GM12878 (cell line): ENCODE data around the gene ITGBL1.

ENCODE experiments used
- CBX5 ChIP-seq: sonication (generic); IDR thresholded peaks from 2 replicates; pipeline ENCODE4 v1.6.1; 2016; ENCODE audit warnings: low read depth, moderate library complexity, mild to moderate bottlenecking, inconsistent platforms
- CREB1 ChIP-seq: IDR thresholded peaks from 2 replicates; pipeline ENCODE4 v1.6.1; 2012; ENCODE audit warnings: low read depth, mild to moderate bottlenecking, inconsistent platforms
- CTCF ChIP-seq, 3 experiments: IDR thresholded peaks in 2 of 3; conservative IDR thresholded peaks in 1 of 3; 2 replicates each; pipeline ENCODE4 v1.5.1; 2011; ENCODE audit warnings: low read depth in 3 of 3, low read length in 3 of 3, mild to moderate bottlenecking in 3 of 3, control low read depth in 2 of 3, moderate library complexity in 2 of 3, inconsistent platforms in 1 of 3, mixed read lengths in 1 of 3; ENCODE audit not compliant: control insufficient read depth in 2 of 3, insufficient read depth in 1 of 3; ENCODE audit errors: extremely low read depth in 1 of 3
- EP300 ChIP-seq, 2 experiments: fragments of 150-350 bp in 1 of 2; IDR thresholded peaks; 2 replicates each; pipeline ENCODE4 v1.6.1; 2011 to 2012; ENCODE audit warnings: low read depth in 2 of 2, low read length in 2 of 2, borderline replicate concordance in 1 of 2, improper control_type of control experiment in 1 of 2, inconsistent platforms in 1 of 2; ENCODE audit not compliant: control insufficient read depth in 1 of 2
- HDGF ChIP-seq: fragments of 450-650 bp; IDR thresholded peaks from 2 replicates; pipeline ENCODE4 v1.6.1; 2016; ENCODE audit warnings: antibody characterized with exemption
- KDM1A ChIP-seq: fragments of 200-600 bp; sonication (generic); IDR thresholded peaks from 2 replicates; pipeline ENCODE4 v1.6.1; 2016; ENCODE audit warnings: borderline replicate concordance
- MXI1 ChIP-seq: fragments of 150-350 bp; IDR thresholded peaks from 2 replicates; pipeline ENCODE4 v1.6.1; 2011; ENCODE audit warnings: low read depth, mild to moderate bottlenecking, inconsistent platforms, low read length, improper control_type of control experiment
- POLR2A ChIP-seq: IDR thresholded peaks from 2 replicates; pipeline ENCODE4 v1.6.1; 2011; ENCODE audit warnings: low read depth, mild to moderate bottlenecking, low read length
- RB1 ChIP-seq: fragments of 450-650 bp; formaldehyde crosslinking; IDR thresholded peaks from 2 replicates; pipeline ENCODE4 v1.6.1; 2017; ENCODE audit warnings: mild to moderate bottlenecking, borderline replicate concordance
- ZBTB40 ChIP-seq: fragments of 450-650 bp; IDR thresholded peaks from 2 replicates; pipeline ENCODE4 v1.6.1; 2016; ENCODE audit warnings: mild to moderate bottlenecking, moderate library complexity, borderline replicate concordance
- ZSCAN29 ChIP-seq: fragments of 450-650 bp; IDR thresholded peaks from 2 replicates; pipeline ENCODE4 v1.6.1; 2017; ENCODE audit warnings: mild to moderate bottlenecking, moderate library complexity

GRCh38 chr13:101728615-101729014 is 276.1 kb downstream of the ITGBL1 start:
- TF ChIP-seq CTCF (IDR thresholded peaks at IDR 0.05 in 2 of 3, conservative IDR thresholded peaks at IDR 0.05 in 1 of 3; ENCODE audit: control insufficient read depth in 2 of 3, extremely low read depth in 1 of 3, insufficient read depth in 1 of 3, low read depth in 3 of 3, low read length in 3 of 3) = no peak
- no peak for TF ChIP-seq ZBTB40
- no peak for TF ChIP-seq CREB1
- TF ChIP-seq HDGF = no peak
- TF ChIP-seq POLR2A = no peak
- TF ChIP-seq KDM1A = no peak
- no peak for TF ChIP-seq EP300 (IDR thresholded peaks at IDR 0.05; ENCODE audit: borderline replicate concordance in 1 of 2, control insufficient read depth in 1 of 2, low read depth in 2 of 2, low read length in 2 of 2)
- TF ChIP-seq RB1 = no peak
- TF ChIP-seq MXI1 = no peak
- TF ChIP-seq CBX5 = no peak
- TF ChIP-seq ZSCAN29 = no peak
